GM18909 (cell line): ENCODE measurements around the gene TKFC.

Source experiments
- ATAC-seq: cut with Tn5 transposase; IDR thresholded peaks from one replicate; pipeline ENCODE4 v1.9.1; 2021; ENCODE audit warnings: mild to moderate bottlenecking; ENCODE audit not compliant: unreplicated experiment, poor library complexity

TKFC gene

GRCh38 chr11:61332797-61333549 is at the start of gene TKFC, which contains the start of gene DDB1:
Gene TKFC (plus strand): TSS chr11:61333228. CDS start chr11:61334729, 1,501 bp downstream.
Gene DDB1 (minus strand): TSS chr11:61333105. CDS start chr11:61332968, 137 bp downstream.
- ATAC-seq: peak; percentile 84

GRCh38 chr11:61283613-61284012 is 49.4 kb upstream of the TKFC start:
- no peak for ATAC-seq

- no peak for ATAC-seq
These were observed 45.6 kb upstream of the TKFC start for GRCh38 chr11:61287338-61287977.

- ATAC-seq: no peak
These were observed 41.9 kb upstream of the TKFC start for GRCh38 chr11:61290905-61291690.

- ATAC-seq: no peak
These were observed 40.7 kb upstream of the TKFC start for GRCh38 chr11:61292356-61292755.

GRCh38 chr11:61293867-61294716 is 38.9 kb upstream of the TKFC start:
- ATAC-seq: peak; percentile 36

- peak; percentile 74 for ATAC-seq
These were observed 38.1 kb upstream of the TKFC start, which contains the start of gene VWCE for GRCh38 chr11:61294717-61295595. Gene VWCE (minus strand): TSS chr11:61295316. CDS start chr11:61295037, 279 bp downstream.

GRCh38 chr11:61295596-61295926 is 37.5 kb upstream of the TKFC start:
- ATAC-seq: no peak

GRCh38 chr11:61297341-61297740 is 35.7 kb upstream of the TKFC start:
- ATAC-seq: no peak

GRCh38 chr11:61297746-61298145 is 35.3 kb upstream of the TKFC start:
- ATAC-seq: no peak

- no peak for ATAC-seq
These were observed 34.3 kb upstream of the TKFC start for GRCh38 chr11:61298663-61299244.

GRCh38 chr11:61302550-61302949 is 30.5 kb upstream of the TKFC start:
- no peak for ATAC-seq

- ATAC-seq: no peak
These were observed 29.3 kb upstream of the TKFC start for GRCh38 chr11:61303725-61304124.

- ATAC-seq: no peak
These were observed 27.6 kb upstream of the TKFC start for GRCh38 chr11:61305417-61305816.

- ATAC-seq: no peak
These were observed 26.8 kb upstream of the TKFC start for GRCh38 chr11:61306221-61306620.

GRCh38 chr11:61307354-61307753 is 25.7 kb upstream of the TKFC start:
- no peak for ATAC-seq

GRCh38 chr11:61309141-61309540 is 23.9 kb upstream of the TKFC start:
- ATAC-seq: no peak

GRCh38 chr11:61309739-61310138 is 23.3 kb upstream of the TKFC start:
- no peak for ATAC-seq

GRCh38 chr11:61310749-61311148 is 22.3 kb upstream of the TKFC start:
- no peak for ATAC-seq
